NB4 (cell line): Measurements from ENCODE around the gene ADAMTSL1.
"Not testable (repeated sequence)": the region's sequence is repeated elsewhere in the genome, so short reads cannot be mapped to it uniquely, and the experiment has no call there.

Experiments
- DNase-seq: peaks from one replicate; pipeline ENCODE4 v3.0.0; 2010; ENCODE audit warnings: low read depth
- H3K4me3 ChIP-seq: one replicate; pipeline ENCODE4 v1.5.1; 2011; ENCODE audit warnings: mild to moderate bottlenecking, low read depth, low read length, moderate library complexity
- MYC ChIP-seq: IDR thresholded peaks from 2 replicates; pipeline ENCODE4 v1.6.1; 2011; ENCODE audit warnings: low read depth, low read length
- POLR2A ChIP-seq: IDR thresholded peaks from 2 replicates; pipeline ENCODE4 v1.6.1; 2011; ENCODE audit warnings: mild to moderate bottlenecking; ENCODE audit not compliant: insufficient read length; ENCODE audit errors: extremely low read depth
- TF ChIP-seq, protein P1 (sequence below): IDR thresholded peaks from one replicate; pipeline ENCODE4 v1.5.1; 2012; ENCODE audit warnings: low read depth, low read length
- TF ChIP-seq, protein P2 (sequence below): IDR thresholded peaks from 2 replicates; pipeline ENCODE4 v1.6.1; 2011; ENCODE audit warnings: low read depth, low read length

ADAMTSL1 gene

DNA sequence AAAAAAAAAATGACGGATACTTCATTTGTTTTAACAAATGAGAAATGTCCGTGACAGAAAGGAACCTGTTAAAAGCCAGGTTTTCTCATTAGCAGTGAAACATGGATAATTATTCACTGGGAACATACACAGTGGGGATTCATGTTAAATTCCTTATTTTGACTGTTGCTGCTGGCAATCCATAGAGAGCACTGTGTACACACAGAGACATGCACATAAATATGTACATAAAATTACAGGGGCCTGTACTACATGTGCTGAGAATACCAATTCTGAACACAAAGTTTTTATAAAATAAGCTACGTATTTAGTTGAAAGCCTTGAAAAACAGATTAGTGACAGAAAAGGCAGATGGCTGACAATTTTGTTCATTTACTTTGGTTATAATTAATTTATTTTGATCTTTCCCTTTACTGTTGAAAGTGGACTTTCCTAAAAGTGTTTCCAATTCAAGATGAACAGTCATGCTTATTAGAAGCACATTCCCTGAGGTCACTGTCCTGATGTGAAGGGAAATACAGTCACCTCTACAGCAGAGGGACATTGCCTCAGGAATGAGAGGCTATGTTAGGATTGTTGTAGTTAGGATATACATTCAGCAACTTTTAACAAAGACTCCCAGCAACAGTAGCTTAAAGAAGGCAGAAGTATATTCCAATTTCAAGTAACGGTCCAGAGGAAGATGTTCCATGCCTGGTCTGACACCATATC is 392.3 kb downstream of the ADAMTSL1 start:
- H3K4me3 ChIP-seq = no peak overlapping the region
- DNase-seq = no peak
- TF ChIP-seq, protein P1, sequence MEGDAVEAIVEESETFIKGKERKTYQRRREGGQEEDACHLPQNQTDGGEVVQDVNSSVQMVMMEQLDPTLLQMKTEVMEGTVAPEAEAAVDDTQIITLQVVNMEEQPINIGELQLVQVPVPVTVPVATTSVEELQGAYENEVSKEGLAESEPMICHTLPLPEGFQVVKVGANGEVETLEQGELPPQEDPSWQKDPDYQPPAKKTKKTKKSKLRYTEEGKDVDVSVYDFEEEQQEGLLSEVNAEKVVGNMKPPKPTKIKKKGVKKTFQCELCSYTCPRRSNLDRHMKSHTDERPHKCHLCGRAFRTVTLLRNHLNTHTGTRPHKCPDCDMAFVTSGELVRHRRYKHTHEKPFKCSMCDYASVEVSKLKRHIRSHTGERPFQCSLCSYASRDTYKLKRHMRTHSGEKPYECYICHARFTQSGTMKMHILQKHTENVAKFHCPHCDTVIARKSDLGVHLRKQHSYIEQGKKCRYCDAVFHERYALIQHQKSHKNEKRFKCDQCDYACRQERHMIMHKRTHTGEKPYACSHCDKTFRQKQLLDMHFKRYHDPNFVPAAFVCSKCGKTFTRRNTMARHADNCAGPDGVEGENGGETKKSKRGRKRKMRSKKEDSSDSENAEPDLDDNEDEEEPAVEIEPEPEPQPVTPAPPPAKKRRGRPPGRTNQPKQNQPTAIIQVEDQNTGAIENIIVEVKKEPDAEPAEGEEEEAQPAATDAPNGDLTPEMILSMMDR = no peak
- TF ChIP-seq, protein P2, sequence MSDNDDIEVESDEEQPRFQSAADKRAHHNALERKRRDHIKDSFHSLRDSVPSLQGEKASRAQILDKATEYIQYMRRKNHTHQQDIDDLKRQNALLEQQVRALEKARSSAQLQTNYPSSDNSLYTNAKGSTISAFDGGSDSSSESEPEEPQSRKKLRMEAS = no peak
- TF ChIP-seq MYC (no peak), POLR2A (no peak)

DNA sequence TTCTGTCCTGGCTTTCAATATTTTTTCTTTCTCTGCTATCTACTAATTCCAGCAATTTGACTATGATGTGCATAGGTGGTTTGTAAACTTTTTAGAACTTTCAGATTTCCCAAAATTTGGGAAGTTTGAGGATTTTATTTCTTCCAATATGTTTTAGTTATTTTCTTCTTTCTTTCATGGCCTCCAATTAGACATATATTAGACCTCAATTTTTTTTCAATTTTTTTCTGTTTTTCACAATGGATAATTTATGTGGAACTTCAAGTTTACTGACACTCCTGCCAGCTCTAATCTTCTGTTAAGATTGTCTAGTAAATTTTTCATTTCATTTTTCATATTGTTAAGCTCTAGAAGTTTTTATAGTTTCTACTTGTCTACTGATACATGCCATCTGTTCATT is 395.8 kb downstream of the ADAMTSL1 start:
- H3K4me3 ChIP-seq = no peak overlapping the region
- no peak for DNase-seq

DNA sequence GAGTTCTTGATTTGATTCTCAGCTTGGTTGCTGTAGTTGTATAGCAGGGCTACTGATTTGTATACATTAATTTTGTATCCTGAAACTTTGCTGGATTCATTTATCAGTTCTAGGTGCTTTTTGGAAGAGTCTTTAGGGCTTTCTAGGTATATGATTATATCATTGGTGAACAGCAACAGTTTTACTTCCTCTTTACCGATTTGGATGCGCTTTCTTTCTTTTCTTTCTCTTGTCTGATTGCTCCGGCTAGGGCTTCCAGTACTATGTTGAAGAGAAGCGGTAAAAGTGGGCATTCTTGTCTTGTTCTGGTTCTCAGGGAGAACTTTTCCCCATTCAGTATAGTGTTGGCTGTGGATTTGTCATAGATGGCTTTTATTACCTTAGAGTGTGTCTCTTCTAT is 400.1 kb downstream of the ADAMTSL1 start:
- no peak overlapping the region for H3K4me3 ChIP-seq
- no peak for DNase-seq
- TF ChIP-seq MYC = no peak
- TF ChIP-seq POLR2A = no peak
- TF ChIP-seq, protein P2 = no peak
- TF ChIP-seq, protein P1 = no peak

More for the DNA sequence above, 395.8 kb downstream of the ADAMTSL1 start:
- TF ChIP-seq POLR2A = no peak
- TF ChIP-seq, protein P2 = no peak
- no peak for TF ChIP-seq MYC
- TF ChIP-seq, protein P1 = no peak

DNA sequence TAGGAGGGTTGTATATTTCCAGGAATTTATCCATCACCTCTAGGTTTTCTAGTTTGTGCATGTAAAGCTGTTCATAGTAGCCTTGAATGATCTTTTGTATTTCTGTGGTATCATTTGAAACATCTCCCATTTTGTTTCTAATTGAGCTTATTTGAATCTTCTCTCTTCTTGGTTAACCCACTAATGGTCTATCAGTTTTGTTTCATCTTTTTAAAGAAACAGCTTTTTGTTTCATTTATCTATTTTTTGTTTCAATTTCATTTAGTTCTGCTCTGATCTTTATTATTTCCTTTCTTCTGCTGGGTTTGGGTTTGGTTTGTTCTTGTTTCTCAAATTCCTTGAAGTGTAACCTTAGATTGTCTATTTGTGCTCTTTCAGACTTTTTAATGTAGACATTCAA is 401.0 kb downstream of the ADAMTSL1 start:
- not testable (repeated sequence) for H3K4me3 ChIP-seq, DNase-seq

DNA sequence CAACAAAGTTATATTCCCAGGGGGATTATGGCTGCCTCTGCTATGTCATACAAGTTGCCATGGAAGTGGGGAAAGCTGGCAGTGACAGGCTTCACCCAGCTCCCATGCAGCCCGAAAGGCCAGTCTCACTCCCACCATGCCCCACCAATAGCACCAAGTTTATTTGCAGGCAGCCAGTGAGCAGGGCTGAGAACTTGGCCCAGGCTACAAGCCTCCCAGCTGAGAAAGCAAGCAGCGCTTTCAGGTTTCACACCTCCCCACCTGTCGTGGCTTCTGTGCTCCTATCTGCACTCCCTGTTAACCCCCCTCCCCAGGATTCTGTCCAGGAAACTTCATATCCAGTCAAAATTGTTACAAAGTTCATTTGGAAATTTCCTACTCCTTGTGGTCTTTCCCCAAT is 404.0 kb downstream of the ADAMTSL1 start:
- no peak overlapping the region for H3K4me3 ChIP-seq
- TF ChIP-seq POLR2A (no peak), MYC (no peak)
- TF ChIP-seq, protein P2 = no peak
- TF ChIP-seq, protein P1 = no peak
- DNase-seq = no peak

DNA sequence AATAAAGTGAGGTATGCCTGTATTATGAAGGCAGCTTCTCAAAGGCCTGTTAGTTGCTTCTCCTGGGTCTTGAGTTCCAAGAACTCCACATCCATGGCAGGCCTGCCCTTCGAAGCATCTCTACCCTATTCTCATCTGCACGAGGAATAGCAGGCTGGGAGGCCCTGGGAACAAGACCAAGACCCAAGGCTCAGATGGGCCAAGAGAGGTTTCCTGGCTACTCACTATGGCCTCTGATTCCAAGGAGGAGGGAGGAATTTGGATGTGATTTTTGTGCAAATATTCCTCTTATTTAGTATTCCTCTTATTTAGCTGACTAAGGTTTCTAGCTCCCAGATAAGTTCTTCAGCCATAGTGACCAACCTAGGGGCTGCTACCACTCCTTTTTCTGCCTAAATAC is 407.8 kb downstream of the ADAMTSL1 start:
- no peak for DNase-seq
- H3K4me3 ChIP-seq = no peak overlapping the region
- TF ChIP-seq, protein P1 = no peak
- no peak for TF ChIP-seq POLR2A
- TF ChIP-seq MYC = no peak
- TF ChIP-seq, protein P2 = no peak
